ENCODE results near the gene DLGAP4.

DLGAP4 gene

DNA sequence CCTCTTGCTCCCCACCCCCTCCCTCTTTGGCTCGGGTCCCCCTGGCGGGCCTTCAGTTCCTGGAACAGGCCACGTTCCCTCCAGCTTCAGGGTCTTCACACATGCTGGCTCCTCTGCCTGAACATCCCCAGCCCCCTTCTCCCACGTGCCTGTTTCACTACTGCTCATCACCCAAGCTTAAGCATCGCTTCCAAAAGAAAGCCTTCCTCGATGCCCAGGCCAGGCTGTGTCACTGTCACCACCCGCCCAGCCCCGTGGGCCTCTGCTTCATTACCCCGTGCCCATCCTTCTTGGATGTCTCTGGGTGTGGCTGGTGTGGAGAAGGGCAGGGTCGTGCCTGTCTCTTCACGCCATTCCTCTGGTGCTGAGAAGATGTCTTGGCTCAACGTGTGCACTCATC is 2.8 kb downstream of the DLGAP4 start:
- no peak for DNase-seq (ENCODE audit: low read depth in 2 of 2)

DNA sequence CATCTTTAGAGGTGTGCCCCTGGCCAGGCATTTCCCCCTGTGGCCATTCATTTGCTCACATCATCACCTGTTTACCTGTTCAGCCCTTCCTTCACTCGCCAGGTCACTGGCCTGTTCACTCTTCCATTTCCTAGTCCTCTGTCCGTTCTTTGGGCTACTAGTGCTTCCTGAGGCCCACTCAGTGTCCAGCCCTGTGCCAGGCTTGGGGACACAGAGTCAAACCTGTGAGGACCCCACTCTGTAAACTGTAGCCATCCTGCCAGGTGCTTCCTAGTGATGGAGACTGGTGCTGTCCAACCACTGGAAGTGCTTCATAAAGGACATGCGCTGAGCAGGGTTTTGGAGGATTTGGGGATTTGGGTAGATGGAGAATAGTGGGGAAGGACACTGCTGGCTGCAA is 3.5 kb downstream of the DLGAP4 start:
- DNase-seq (ENCODE audit: low read depth in 2 of 2), result no peak

DNA sequence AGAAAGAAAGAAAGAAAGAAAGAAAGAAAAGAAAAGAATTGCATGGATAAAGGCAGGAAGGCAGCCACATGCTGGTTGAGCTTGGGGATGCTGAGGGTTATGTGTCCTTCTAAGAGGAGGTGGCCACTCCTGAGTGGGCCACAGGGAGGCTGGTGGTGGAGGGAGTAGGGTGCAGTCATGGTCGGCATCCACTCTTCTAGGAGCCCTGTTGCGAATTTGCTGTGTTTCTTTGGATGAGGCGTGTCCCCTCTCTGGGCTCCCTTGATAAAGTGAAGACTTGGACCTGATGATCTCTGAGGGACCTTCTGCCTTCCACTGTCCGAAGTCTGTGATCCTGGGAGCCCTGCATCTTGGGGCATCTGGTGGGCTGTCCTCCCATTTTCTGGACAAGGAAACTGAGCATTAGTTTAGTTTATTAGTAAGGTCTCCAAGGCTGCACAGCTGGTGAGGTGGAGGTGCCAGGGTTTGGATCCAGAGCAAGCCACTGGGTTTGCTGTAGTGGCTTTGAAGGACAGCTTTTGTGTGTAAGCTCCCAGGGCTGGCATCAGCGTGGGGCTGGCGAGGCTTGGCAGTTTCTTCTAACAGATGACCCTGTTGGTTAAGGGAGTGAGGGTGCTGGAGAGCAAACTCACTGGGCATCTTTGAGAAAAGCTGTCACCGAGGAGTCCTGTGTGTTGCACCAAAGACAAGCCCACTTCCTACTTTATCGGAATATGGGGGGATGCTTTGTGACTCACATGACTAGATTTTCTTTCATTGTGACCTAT is 4.3 kb downstream of the DLGAP4 start:
- no peak for DNase-seq (ENCODE audit: low read depth in 2 of 2)

DNA sequence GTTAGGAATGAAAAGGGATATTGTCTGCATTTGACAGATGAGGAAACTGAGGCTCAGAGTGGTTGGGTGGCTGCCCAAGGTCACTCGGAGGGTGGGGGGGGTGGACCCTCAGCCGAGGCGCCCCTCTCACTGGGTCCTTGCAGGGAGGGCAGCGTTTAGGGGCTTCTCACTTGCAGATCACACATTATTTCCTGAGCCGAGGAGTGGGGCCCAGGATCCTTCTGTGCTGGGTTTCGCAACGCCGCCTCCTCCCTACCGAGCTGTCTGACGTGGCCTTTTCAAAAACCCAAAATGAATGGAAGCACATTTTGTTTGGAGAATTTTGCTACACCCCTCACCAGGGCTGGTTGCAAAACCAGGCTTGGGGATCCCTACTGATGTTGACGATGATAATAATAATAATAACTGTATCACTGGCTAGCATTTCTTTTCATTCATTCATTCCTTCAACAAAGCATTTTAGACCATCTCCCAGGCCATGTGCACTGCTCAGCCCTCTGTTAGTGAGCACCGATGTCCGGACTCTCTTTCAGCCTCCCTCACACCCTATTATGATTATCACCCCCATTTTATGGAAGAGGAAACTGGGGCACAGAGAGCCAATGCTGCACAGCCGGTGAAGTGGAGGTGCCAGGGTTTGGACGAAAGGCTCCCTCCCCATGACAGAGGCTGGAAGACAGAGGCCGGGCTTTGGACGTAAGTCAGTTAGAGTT is 5.2 kb downstream of the DLGAP4 start:
- DNase-seq (ENCODE audit: low read depth in 2 of 2), result no peak

DNA sequence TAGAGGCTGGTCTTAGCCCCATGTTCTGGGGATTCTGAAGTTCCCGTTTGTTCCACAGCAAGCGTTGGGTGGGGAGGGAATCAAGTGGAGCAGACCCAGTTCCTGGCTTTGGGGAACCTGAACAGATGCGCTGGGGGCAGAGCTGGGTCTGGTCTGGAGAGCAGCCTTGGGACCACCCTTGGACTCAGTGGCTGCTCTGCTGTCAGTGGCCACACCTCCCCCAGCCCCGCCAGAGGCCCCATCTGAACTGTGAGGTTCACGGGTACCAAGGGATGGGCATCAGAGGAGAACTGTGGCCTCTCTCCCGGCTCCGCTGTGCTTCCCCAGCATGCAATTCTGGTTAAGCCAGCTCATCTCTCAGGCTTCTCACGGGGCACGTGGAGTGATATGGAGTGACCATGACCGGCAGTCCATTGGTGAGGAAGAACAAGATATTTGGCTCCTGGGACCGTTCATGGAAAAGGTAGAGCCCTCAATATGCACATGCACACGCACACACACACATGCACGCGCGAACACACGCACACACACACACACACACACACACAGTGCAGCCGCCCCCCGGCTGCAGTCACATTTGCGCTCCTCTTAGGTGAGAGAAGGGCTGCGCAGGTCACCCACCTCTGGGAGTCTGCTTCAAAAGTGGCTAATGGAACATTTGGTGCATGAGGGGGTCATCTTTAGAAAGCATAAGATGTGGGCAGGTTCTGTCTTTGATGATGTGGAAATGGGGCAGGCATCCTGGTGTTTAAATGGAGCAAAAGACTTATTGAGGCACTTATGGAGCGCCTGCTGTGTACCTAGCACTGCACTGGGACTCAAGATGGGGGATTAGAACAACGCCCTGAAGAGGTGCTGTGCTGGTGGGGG is 6.0 kb downstream of the DLGAP4 start:
- no peak for DNase-seq (ENCODE audit: low read depth in 2 of 2)

DNA sequence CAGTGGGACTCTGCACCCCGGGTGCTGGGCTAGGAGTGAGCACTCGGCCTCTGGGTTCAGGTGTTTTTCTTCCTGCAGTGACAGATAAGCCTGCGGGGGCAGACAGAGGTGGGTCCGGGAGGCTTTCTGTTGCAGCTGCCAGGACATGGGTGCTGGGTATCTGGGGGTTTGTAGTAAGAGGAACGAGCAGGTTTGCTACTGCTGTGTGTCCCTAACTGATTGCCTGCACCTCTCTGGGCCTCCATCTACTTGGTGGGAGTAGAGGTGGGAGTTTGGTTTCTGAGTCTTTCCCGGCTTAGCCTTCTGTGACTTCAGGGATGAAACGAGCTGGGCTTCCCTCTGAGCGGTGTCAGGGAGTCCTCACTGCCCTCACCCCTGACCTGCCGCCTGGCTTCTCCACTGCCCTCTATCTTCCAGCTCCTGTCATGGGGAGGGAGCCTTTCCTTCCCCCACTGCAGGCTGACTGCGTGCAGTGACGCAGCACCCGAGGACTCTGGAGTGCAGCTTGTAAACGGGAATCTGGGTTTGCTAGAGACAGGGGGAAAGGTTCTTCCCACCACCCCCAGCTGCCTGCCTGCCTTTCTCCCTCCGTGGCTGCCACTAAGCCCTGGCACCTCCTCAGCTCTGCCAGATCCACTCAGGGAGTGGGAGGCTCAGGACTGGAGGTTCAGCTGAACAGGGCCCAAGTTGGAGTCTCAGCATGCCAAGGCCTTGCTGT is 6.7 kb downstream of the DLGAP4 start:
- no peak for DNase-seq (ENCODE audit: low read depth in 2 of 2)

DNA sequence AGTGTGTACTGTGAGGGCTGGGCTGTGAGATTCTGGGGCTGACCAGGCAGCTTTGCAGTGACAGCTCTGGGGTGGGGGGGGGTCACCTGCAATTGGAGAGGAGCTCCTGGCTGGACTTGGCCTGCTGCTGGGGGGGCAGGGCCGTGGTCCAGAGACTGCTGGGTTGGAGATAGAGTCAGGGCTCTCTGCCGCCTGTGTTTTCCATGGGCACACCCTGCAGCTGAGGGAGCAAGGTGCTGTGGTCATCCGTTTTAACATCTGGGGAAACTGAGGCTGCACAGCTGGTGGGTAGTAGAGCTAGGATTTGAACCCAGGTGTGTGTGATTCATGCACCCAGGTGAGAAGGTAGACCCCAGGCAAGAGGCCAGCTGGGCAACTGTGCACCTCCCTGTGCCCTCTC is 7.3 kb downstream of the DLGAP4 start:
- DNase-seq (ENCODE audit: low read depth in 2 of 2), result no peak

DNA sequence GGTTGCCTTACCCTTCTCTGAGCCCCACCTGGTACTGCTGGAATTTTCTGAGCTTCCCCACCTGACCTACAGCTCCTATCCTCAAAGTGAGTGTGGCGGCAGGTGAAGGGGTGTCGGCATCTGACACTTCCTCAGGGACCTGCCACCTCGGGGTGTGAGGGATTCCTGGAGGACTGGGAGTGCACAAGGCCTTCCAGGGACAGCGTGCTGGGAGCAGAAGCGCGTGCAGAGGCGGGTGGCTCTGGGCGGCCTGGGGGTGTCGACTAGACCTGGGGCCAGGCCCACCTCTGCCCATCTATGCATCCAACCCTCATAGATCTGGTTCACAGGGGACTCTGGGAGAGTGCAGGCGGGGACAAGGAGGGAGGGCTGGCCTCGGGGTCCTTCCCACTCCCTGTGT is 7.8 kb downstream of the DLGAP4 start:
- DNase-seq (ENCODE audit: low read depth in 2 of 2), result no peak

DNA sequence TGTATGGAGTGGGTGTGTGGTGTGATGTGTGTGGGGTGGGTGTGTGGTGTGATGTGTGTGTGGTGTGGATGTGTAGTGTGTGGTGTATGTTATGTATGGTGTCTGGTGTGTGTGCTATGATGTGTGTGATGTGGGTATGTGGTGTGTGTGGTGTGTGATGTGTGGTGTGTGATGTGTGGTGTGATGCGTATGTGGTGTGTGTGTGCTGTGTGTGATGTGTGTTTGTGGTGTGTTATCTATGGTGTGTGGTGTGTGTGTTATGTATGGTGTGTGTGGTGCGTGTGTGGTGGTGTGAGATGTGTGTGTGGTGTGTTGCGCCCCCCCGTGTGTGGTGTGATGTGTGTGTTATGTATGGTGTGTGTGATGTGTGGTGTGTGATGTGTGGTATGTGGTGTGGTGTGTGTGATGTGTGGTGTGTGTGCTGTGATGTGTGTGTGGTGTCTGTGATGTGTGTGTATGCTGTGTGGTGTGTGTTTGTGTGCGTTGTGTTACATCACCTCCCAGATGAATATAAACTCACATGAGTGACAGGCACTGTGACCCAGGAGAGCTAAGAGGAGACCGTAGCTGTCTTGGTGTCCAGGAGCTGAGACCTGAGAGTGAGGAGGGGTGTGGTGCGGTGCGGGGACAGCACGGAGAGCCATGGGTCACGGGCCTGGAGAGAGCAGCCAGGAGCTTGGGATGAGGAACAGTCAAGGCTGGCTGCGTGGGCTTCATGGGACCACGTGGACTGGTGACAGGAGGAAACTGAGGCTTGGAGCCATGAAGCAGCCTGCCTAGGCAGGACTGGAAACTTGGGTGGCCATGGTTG is 8.8 kb downstream of the DLGAP4 start:
- DNase-seq (ENCODE audit: low read depth in 2 of 2), result no peak

DNA sequence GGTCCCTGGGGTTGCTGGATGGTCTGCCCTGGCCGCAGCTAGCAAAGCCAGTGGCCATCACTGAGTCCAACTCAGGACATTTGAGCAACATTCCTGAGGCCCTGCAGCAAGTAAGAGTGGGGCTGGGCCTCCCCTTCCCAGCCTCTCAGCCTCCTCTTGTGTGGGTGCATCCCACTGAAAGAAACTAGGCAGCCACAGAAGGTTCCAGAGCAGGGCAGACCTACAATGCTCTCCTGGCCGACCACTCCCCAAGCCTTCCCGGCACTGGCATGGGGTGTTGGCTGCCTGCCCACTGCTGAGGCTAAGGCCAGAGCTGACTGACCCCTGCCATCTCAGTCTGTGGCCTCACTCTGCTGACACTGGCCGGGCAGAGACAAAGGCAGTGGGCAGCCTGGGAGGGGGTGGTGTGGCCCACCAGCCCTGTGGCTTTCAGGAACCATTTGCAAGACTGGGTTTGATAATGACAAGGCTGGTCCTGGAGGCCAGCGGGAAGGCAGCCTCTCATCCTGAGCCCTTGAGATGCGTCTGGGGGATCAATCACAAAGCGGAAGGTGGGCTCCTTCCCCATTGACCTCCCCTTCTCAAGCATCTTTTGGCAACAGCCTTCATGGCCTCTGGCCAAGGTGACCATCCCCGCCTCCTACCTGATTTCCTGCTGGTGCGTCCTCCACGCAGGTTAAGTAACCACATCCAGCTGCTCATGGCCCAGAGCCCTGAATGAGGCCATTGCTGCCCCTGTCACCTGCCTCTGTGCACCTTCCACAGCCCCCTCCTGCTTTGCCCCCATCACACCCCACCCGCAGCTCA is 9.6 kb downstream of the DLGAP4 start:
- DNase-seq (ENCODE audit: low read depth in 2 of 2), result no peak

DNA sequence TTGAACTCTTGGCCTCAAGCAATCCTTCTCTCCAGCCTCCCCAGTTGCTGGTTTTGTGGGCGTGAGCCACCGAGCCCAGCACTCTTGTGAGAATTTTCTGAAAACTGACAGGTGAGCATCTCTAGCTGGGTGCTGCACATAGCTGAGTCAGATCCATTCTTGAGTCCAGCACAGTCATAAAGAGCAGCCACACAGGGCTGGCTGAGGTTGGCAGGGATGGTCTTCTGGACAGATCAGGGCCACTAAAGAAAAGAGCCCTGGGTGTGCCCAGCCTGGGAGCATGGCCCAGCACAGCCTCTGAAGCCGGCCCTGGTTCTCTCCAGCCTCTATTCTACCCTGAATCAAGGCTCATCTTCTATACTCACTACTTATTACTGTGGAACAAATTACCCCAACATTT is 11.5 kb downstream of the DLGAP4 start:
- no peak for DNase-seq (ENCODE audit: low read depth in 2 of 2)

DNA sequence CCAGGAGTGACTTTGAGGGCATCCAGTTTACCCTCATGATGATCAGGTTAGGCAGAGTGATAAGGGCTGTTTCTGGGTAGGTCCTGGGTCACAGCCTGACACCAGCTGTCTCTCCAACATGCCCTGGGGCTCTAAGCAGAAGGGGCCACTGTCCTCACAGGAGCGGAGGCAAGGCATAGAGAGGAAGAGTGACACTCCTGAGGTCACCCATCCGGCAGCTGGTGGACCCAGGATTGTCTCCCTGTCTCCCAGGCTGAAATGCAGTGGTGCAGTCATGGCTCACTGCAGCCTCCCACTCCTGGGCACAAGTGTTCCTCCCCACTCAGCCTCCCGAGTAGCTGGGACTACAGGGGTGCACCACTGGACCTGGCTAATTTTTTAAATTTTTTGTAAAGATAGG is 12.0 kb downstream of the DLGAP4 start:
- no peak for DNase-seq (ENCODE audit: low read depth in 2 of 2)

DNA sequence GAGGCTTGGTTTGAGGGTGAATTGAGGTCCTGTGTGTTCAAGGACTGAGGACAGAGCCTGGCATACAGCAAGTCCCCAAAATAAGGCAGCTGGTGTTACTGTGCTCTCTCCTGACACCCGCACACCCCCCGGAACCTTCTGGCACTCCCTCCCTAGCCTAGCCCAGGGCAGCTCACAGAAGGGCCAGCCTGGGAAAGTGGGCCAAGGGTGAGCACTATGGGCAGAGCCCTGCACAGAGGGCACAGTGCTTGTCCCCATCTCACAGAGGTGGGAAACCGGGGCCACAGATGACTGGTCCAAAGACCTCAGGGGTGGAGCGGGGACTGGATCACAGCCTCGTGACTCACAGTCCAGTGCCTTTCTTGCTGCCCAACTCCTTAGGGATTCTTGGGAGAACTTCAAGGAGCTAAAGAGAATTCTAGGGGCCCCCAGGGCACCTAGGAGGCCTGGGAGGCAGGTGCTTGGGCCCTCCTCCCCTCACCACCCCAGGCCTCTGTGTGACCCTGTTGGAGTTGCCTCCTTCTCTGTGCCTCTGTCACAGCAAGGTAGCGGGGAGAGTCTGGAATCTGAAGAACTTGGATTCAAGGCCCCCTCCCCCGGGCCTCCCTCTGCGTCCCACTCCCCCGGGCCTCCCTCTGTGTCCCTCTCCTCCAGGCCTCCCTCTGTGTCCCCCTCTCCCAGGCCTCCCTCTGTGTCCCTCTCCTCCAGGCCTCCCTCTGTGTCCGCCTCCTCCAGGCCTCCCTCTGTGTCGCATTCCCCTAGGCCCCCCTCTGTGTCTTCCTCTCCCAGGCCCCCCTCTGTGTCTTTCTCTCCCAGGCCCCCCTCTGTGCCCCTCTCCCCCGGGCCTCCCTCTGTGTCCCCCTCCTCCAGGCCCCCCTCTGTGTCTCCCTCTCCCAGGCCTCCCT is 13.5 kb downstream of the DLGAP4 start:
- no peak for DNase-seq (ENCODE audit: low read depth in 2 of 2)

DNA sequence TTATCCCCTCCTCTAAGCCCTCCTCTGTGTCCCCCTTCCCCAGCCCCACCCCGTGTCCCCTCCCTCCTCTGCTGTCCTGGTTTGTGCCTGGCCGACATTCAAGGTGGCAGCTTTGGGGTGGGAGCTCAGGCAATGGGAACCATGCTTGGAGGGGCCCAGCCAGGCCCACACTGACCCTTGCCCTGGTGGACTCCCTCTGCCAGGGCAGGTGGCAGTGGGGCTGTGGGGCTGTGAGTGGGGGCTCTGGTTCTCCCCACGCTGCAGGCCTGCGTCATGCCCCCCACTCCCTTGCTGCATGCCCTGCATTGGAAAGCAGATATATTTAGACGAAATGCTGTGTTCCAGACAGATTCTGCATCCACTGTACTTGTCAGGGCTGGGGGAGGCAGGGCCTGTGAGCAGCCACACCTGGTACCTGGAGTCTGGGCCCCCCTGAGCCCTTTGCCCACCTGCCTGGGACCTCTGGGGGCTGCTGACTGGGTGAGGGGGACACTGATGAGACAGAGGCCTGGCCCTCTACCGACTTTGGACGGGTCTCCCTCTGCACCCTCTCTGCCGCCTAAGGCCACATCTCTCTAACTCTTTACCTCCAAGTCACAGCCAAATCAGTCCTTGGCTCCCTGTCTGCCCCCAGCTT is 14.2 kb downstream of the DLGAP4 start:
- no peak for DNase-seq (ENCODE audit: low read depth in 2 of 2)

DNA sequence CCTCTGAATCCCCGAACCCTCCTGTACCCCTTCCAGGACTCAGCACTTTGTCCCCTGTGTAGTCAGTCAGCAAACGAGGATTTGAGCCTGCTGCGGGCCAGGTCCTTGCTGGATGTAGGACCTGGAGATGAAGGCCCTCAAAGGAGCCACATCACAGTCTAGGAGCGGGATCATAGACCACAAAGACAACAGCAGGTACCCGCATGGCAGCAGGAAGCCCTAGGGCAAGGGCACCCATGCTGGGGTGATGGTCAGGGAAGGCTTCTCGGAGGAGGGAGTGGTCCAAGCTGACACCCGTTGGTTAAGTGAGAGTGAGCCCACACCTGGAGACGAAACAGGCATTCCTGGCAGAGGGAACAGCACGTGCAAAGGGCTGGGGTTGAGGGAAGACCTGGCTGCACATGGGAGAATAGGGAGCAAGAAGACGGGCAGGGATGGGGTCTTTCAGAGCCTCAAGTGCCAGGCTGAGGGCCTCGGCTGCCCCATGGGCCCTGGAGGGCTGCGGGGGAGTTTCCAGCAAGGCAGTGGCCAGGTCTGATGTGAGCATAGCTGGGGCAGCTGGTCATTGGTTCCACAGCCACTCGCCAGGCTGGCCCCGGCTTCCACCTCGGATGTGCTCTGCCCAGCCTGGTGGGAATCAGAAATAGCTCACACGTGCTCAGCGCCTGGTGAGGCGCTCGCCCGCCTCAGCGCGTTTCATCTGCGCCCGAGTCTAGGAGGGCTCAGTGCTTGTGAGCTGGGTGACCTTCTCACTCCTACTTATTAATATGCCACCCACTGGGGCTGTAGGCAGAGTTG is 15.0 kb downstream of the DLGAP4 start:
- DNase-seq (ENCODE audit: low read depth in 2 of 2), result no peak

DNA sequence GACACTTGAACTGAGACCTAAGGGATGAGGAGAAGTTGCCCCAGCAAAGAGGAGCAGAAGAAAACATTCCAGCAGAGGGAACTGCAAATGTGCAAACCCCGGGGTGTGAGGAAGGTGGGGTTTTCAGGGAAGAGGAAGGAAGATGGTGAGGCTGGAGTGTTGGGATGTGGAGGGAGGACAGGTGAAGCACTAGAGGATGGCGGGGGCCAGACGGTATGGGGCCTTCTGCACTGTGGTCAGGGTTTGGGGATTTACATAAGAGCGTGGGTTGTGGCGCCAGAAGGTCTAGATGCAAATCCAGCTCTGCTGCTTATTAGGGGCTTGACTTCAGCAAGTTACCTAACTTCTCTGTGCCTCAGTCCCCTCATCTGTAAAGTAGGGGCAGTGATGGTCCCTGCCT is 16.0 kb downstream of the DLGAP4 start:
- no peak for DNase-seq (ENCODE audit: low read depth in 2 of 2)

DNA sequence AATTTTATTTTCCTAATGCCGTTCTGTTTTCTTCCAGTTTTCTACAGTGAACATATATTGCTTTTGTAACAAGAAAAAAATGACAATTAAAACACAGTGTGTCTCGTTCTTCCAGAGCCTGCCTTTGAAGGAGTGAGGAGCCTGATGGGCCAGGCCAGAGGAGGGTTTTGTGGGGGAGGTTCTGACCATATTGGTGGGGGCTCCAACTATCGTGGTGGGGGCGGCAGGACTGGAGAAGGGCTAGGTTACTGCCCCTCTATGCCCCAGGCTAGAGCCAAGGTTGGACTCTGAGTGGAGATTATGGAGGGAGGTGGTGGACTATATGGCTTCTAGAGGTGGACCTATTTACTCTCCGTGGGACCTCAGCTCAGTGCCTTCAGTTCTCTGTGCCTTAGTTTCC is 24.0 kb downstream of the DLGAP4 start:
- DNase-seq (ENCODE audit: low read depth in 2 of 2), result no peak

DNA sequence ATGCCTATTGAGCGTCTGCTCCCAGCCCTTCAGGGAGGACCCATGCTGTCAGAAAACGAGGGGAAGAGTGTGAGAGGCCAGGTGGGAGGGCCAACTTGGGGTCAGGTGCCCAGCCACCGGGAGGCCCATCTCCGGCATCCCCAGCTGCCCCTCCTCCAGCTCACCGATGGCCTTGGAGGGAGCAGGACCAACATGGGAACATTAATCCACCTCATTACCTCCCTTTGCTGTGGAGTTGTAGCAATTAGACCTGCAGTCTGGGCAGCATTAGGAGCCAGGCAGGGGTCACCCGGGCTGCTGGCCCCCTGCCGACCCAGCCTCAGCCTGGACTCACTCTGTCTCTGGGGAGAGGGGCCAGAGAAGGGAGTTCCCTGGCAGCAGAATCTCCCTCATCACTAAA is 25.1 kb downstream of the DLGAP4 start:
- no peak for DNase-seq (ENCODE audit: low read depth in 2 of 2)

Data from stimulated activated CD4-positive, alpha-beta T cell treated with anti-CD3 and anti-CD28 coated beads, Interleukin-4, amount 100 ng/mL, for 48 hours (primary cell).